Spleen (tissue), 11 donors: Measurements from ENCODE around the gene PPP6R3. TPM values are rescaled to one million over a fixed set of nuclear protein-coding genes. Genes with fewer than 3 reads are reported as not detected.

Experiments used
- DNase-seq: peaks from one replicate; pipeline ENCODE4 v3.0.0-alpha.2; 2020
- H3K27ac ChIP-seq, 8 donors: fragments of 200-600 bp; sonication (generic) in 7 of 8; 1 replicate in 4 of 8; 2 replicates in 4 of 8; pipeline versions ENCODE4 v1.5.0 to v1.8.0; 2016 to 2021; ENCODE audit warnings: inconsistent platforms in 4 of 8, mild to moderate bottlenecking in 4 of 8, moderate library complexity in 1 of 8
- H3K27me3 ChIP-seq, 7 donors: fragments of 200-600 bp; sonication (generic) in 6 of 7; replicated peaks in 1 of 7; 1 replicate in 4 of 7; 2 replicates in 3 of 7; pipeline versions ENCODE4 v1.5.0 to v1.8.0; 2016 to 2021; ENCODE audit warnings: inconsistent platforms in 3 of 7, mild to moderate bottlenecking in 1 of 7
- H3K36me3 ChIP-seq, 6 donors: fragments of 200-600 bp; sonication (generic) in 5 of 6; 1 replicate in 4 of 6; 2 replicates in 2 of 6; pipeline versions ENCODE4 v1.5.0 to v1.8.0; 2016 to 2021; ENCODE audit warnings: inconsistent platforms in 2 of 6
- H3K4me1 ChIP-seq, 6 donors: fragments of 200-600 bp; sonication (generic) in 5 of 6; 1 replicate in 3 of 6; 2 replicates in 3 of 6; pipeline versions ENCODE4 v1.5.0 to v1.8.0; 2016 to 2021; ENCODE audit warnings: inconsistent platforms in 3 of 6
- H3K4me3 ChIP-seq, 8 donors: fragments of 200-600 bp; sonication (generic) in 7 of 8; 1 replicate in 4 of 8; 2 replicates in 4 of 8; pipeline versions ENCODE4 v1.5.0 to v1.8.0; 2016 to 2021; ENCODE audit warnings: inconsistent platforms in 4 of 8, mild to moderate bottlenecking in 4 of 8, moderate library complexity in 2 of 8
- H3K9me3 ChIP-seq, 8 donors: fragments of 200-600 bp; sonication (generic) in 7 of 8; 1 replicate in 4 of 8; 2 replicates in 4 of 8; pipeline versions ENCODE4 v1.5.0 to v1.8.0; 2016 to 2021; ENCODE audit warnings: inconsistent platforms in 4 of 8
- POLR2A ChIP-seq, 3 donors: fragments of 450-650 bp; IDR thresholded peaks; one replicate each; pipeline ENCODE4 v1.5.1; 2017; ENCODE audit warnings: antibody characterized with exemption in 3 of 3, mild to moderate bottlenecking in 1 of 3
- POLR2AphosphoS5 ChIP-seq, 3 donors: sonication (generic); formaldehyde crosslinking; IDR thresholded peaks; one replicate each; pipeline ENCODE4 v1.5.1; 2017; ENCODE audit warnings: antibody characterized with exemption in 3 of 3
- WGBS, 5 donors: extraction: QIAGEN DNeasy Blood & Tissue Kit in 3 of 5; methylation state at CpG; one replicate each; pipeline versions ENCODE4 v1.1.5 to v1.1.7; 2013 to 2018; 5-methylcytosine and 5-hydroxymethylcytosine counted together
- intact Hi-C: fragments of 100-400 bp; cut with DNase I; formaldehyde crosslinking; loops from one replicate; pipeline ENCODE4 v1.15.0; 2023; ENCODE audit warnings: low total_unique reads
- polyA plus RNA-seq, 3 donors: library from polyadenylated mRNA; stranded (reverse); fragments of 200-250 nt; gene quantifications; one replicate each; pipeline ENCODE4 v1.2.1, GENCODE V29; 2013
- total RNA-seq, 7 donors: library from RNA; depleted of rRNA in 3 of 7; stranded (reverse); fragments of >200 nt in 3 of 7; fragmentation: NEBNext Ultra II Directional in 4 of 7; extraction: Animal tissue kit (Norgen Biotek cat#: 25700) in 4 of 7; gene quantifications; one replicate each; pipeline versions ENCODE4 v1.1.0 to v1.2.1, GENCODE V29; 2016 to 2021
- TF ChIP-seq, protein P1 (sequence below), 11 experiments: fragments of 200-600 bp in 7 of 11; fragments of 450-650 bp in 4 of 11; sonication (generic) in 4 of 11; IDR thresholded peaks in 8 of 11; conservative IDR thresholded peaks in 3 of 11; 1 replicate in 7 of 11; 2 replicates in 4 of 11; pipeline versions ENCODE4 v1.4.0 to v1.8.0; 2016 to 2021; ENCODE audit warnings: antibody characterized with exemption in 11 of 11, inconsistent platforms in 4 of 11, mild to moderate bottlenecking in 1 of 11
- donor health status: healthy with polysubstance abuse.
- donor health status: DM: no; HTN: no; CAD: no; lungs with moderate emphysema.
- donor health status: DM: no; HTN: no; CAD: no.
- donor health status: Bipolar disorder and iron deficiency.
- donor health status: healthy.
- donor health status: DM: no; HTN: no; CAD: no.
- donor health status: DM: yes; HTN: yes; CAD: no.

The PPP6R3 gene
- total and polyA plus RNA-seq, 10 donors: 23.9 to 178 (median 122) TPM

DNA sequence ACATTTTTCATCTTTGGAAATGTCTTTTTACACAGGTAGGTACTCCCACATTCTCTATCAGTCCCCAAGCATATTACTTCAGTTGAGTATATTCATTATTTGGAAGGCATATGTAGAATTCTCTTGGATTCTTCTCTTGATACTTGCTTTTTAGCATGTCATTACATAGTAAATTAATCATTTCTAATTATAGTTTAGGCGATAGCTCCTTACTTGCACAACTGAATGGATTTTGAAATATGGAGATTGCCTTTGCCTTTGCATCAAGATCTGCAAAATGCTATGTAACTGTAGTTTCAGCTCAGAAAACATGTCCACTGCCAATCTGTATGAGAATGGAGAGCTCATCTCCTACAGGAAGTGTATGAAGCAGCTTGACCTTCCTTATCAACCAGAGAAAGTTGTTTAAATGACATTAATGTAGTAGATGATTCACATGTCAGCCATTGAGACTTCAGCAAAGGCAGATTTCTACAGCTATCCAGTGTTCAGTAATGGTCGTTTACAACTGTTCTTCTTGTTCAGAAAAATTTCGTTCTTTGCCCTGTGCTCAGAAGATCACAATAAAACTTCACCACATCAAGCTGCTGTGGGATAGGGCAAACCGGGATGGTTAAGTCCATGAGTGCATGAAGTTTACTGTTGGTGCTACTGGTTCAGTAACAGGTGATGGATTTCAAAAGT is 61.6 kb downstream of the PPP6R3 start:
- 77 to 84% (median 79%) methylated on average over 4 of the region's 4 CpGs for WGBS, 5 donors

DNA sequence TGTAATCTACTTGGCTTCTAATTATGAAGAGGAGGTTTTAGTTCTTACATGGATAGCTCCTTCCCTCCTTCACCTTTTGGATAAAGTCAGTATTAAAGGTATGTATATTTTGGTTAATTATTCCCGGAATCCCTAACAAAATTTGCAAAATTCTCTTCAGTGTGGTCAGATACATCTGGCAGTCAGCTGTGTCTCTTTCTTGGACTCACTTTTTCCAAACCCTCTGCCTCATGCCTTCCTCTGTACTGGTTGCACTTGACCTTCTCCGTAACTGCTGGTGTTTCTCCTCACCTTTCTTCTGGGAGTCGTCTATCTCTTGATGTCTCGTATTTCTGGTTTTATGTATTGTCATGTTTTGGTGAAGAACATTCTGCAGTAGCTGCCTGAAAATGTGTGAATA is 62.5 kb downstream of the PPP6R3 start:
- 94 to 100% (median 96%) methylated on average over 4 of the region's 4 CpGs for WGBS, 5 donors
- Histone ChIP-seq H3K36me3 (peaks cover 0 to 92% (median 58%) of the 10 kb centered on the region in 6 donors), H3K4me1 (peaks cover 0 to 72% (median 29%) of the 10 kb centered on the region in 6 donors), H3K4me3 (no peak overlapping the region), H3K9me3 (no peaks in the 10 kb centered on the region), H3K27me3 (no peaks in the 10 kb centered on the region), H3K27ac (no peak overlapping the region)
- intact Hi-C loops: no loop called here
- no peak for DNase-seq
- TF ChIP-seq, protein P1, sequence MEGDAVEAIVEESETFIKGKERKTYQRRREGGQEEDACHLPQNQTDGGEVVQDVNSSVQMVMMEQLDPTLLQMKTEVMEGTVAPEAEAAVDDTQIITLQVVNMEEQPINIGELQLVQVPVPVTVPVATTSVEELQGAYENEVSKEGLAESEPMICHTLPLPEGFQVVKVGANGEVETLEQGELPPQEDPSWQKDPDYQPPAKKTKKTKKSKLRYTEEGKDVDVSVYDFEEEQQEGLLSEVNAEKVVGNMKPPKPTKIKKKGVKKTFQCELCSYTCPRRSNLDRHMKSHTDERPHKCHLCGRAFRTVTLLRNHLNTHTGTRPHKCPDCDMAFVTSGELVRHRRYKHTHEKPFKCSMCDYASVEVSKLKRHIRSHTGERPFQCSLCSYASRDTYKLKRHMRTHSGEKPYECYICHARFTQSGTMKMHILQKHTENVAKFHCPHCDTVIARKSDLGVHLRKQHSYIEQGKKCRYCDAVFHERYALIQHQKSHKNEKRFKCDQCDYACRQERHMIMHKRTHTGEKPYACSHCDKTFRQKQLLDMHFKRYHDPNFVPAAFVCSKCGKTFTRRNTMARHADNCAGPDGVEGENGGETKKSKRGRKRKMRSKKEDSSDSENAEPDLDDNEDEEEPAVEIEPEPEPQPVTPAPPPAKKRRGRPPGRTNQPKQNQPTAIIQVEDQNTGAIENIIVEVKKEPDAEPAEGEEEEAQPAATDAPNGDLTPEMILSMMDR (IDR thresholded peaks at IDR 0.05 in 8 of 11, conservative IDR thresholded peaks at IDR 0.05 in 3 of 11): no peak
- TF ChIP-seq POLR2A (IDR thresholded peaks at IDR 0.05) (no peak), POLR2AphosphoS5 (IDR thresholded peaks at IDR 0.05) (no peak)

More for the DNA sequence above, 61.6 kb downstream of the PPP6R3 start:
- no peak for DNase-seq
- Histone ChIP-seq H3K27ac (no peak overlapping the region), H3K9me3 (no peaks in the 10 kb centered on the region), H3K4me3 (no peak overlapping the region), H3K4me1 (peaks cover 0 to 72% (median 24%) of the 10 kb centered on the region in 6 donors), H3K27me3 (no peaks in the 10 kb centered on the region), H3K36me3 (peaks cover 0 to 83% (median 54%) of the 10 kb centered on the region in 6 donors)
- intact Hi-C loops: no loop called here
- no peak for TF ChIP-seq POLR2AphosphoS5 (IDR thresholded peaks at IDR 0.05)

DNA sequence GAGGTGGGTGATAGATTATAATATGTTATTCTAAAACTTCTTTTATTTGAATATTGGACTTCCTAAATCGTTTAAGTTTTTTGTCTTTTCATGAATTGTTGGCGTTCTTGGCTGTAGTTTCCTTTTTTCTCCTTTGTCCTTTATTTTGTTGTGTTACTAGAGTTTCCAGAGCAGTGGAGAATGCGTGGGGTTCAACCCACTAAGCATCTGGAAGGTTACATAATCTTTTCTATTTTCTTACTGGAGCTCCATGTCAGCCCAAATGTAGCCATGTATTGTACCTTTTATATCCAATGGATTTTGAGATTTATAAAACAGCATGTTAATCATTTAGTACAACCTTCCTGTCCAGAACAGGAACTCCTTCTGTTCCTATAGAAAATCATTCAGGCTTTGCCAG is 63.2 kb downstream of the PPP6R3 start:
- intact Hi-C loops: no loop called here
- H3K27ac ChIP-seq: peak overlapping the region in 3 of 8 donors; percentile 23 to 58 (median 28)
- TF ChIP-seq, protein P1 (IDR thresholded peaks at IDR 0.05 in 8 of 11, conservative IDR thresholded peaks at IDR 0.05 in 3 of 11): no peak
- H3K27me3 ChIP-seq: no peaks in the 10 kb centered on the region
- DNase-seq: no peak
- H3K9me3 ChIP-seq: no peaks in the 10 kb centered on the region
- peaks cover 0 to 97% (median 58%) of the 10 kb centered on the region in 6 donors for H3K36me3 ChIP-seq
- peaks cover 4 to 72% (median 33%) of the 10 kb centered on the region in 6 donors for H3K4me1 ChIP-seq
- 77 to 89% (median 84%) methylated on average over 3 of the region's 3 CpGs for WGBS, 5 donors
- no peak overlapping the region for H3K4me3 ChIP-seq

DNA sequence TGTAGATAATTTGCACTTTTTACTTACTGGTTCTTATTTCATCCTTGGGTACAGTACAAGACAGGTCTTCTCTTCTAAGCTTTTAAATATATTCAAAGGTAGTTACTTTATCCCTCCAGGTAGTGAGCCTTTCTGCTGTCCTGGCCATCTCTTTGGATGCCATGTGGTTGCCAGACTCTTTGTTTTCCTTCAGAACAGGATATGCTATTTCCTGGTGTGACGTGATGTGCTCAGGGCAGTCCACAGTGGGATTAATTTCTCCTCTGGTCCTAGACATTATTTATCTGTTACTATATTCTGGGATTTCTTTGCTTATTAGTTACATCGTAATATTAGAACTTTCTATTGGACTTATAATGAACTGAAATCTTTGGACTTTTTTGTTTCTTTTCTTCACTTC is 63.7 kb downstream of the PPP6R3 start:
- Histone ChIP-seq H3K27ac (peak overlapping the region in 4 of 8 donors; percentile 13 to 58 (median 26)), H3K4me1 (peaks cover 7 to 72% (median 38%) of the 10 kb centered on the region in 6 donors), H3K9me3 (no peaks in the 10 kb centered on the region), H3K4me3 (no peak overlapping the region), H3K36me3 (peaks cover 0 to 97% (median 58%) of the 10 kb centered on the region in 6 donors), H3K27me3 (no peaks in the 10 kb centered on the region)
- TF ChIP-seq POLR2A (IDR thresholded peaks at IDR 0.05): no peak
- TF ChIP-seq, protein P1 (IDR thresholded peaks at IDR 0.05 in 8 of 11, conservative IDR thresholded peaks at IDR 0.05 in 3 of 11): no peak
- TF ChIP-seq POLR2AphosphoS5 (IDR thresholded peaks at IDR 0.05): no peak
- DNase-seq: no peak
- intact Hi-C loops: no loop called here
- 52 to 66% (median 56%) methylated on average over 2 of the region's 2 CpGs for WGBS, 5 donors
